LNCaP clone FGC (cell line): Measurements from ENCODE around the gene BEND6.

Source experiments
- DNase-seq: peaks from one replicate; pipeline ENCODE4 v3.0.0-alpha.2; 2011; ENCODE audit warnings: low read depth
- H3K4me3 ChIP-seq: 2 replicates; pipeline ENCODE4 v1.5.1; 2011; ENCODE audit warnings: mild to moderate bottlenecking, low read depth, low read length, control low read depth
- TF ChIP-seq, protein P1 (sequence below): IDR thresholded peaks from 2 replicates; pipeline ENCODE4 v1.5.1; 2012; ENCODE audit warnings: mild to moderate bottlenecking; ENCODE audit not compliant: control insufficient read depth, insufficient read depth; ENCODE audit errors: extremely low read depth

BEND6 gene

DNA sequence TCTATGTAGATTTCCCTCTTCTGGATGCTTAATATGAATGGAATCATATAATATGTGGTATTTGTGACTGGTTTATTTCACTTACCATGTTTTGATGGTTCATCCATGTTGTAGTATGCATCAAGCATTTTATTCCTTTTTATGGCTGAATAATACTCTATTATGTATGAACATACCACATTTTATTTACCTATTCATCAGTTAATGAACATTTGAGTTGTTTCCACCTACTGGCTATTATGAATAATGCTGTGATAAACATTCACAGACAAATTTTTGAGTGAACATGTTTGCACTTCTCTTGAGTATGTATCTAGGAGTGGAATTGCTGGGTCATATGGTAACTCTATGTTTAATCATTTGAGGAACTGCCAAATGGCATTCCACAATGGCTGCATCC, 120.2 kb downstream of the BEND6 start:
- TF ChIP-seq, protein P1, sequence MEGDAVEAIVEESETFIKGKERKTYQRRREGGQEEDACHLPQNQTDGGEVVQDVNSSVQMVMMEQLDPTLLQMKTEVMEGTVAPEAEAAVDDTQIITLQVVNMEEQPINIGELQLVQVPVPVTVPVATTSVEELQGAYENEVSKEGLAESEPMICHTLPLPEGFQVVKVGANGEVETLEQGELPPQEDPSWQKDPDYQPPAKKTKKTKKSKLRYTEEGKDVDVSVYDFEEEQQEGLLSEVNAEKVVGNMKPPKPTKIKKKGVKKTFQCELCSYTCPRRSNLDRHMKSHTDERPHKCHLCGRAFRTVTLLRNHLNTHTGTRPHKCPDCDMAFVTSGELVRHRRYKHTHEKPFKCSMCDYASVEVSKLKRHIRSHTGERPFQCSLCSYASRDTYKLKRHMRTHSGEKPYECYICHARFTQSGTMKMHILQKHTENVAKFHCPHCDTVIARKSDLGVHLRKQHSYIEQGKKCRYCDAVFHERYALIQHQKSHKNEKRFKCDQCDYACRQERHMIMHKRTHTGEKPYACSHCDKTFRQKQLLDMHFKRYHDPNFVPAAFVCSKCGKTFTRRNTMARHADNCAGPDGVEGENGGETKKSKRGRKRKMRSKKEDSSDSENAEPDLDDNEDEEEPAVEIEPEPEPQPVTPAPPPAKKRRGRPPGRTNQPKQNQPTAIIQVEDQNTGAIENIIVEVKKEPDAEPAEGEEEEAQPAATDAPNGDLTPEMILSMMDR: no peak
- DNase-seq: no peak

More for the DNA sequence above, 120.2 kb downstream of the BEND6 start:
- no peak overlapping the region for H3K4me3 ChIP-seq
